HUES64 (cell line): Measurements from ENCODE around the gene UTP14C.
"Not testable (repeated sequence)": the region's sequence is repeated elsewhere in the genome, so short reads cannot be mapped to it uniquely, and the experiment has no call there.

Experiments used
- H3K27ac ChIP-seq: 2 replicates; pipeline ENCODE4 v1.7.0; 2013; ENCODE audit warnings: low read depth, low read length, inconsistent platforms
- H3K27me3 ChIP-seq: 2 replicates; pipeline ENCODE4 v1.6.1; 2013; ENCODE audit warnings: mild to moderate bottlenecking, low read length; ENCODE audit not compliant: insufficient read depth
- H3K36me3 ChIP-seq: 2 replicates; pipeline ENCODE4 v1.6.1; 2013; ENCODE audit warnings: mild to moderate bottlenecking, low read length; ENCODE audit not compliant: insufficient read depth
- H3K4me1 ChIP-seq: 2 replicates; pipeline ENCODE4 v1.6.1; 2013; ENCODE audit warnings: mild to moderate bottlenecking, low read length, moderate library complexity; ENCODE audit not compliant: insufficient read depth
- H3K4me3 ChIP-seq: 2 replicates; pipeline ENCODE4 v1.5.1; 2013; ENCODE audit warnings: mild to moderate bottlenecking, low read length, moderate library complexity
- H3K9ac ChIP-seq: 2 replicates; pipeline ENCODE4 v1.6.1; 2013; ENCODE audit warnings: mild to moderate bottlenecking, low read depth, low read length
- H3K9me3 ChIP-seq: 2 replicates; pipeline ENCODE4 v1.6.1; 2013; ENCODE audit warnings: low read depth, low read length; ENCODE audit not compliant: insufficient read depth
- WGBS: fragments of 150-250, 120-280 bp; methylation state at CpG from one replicate; pipeline ENCODE4 v1.1.7; 2013; ENCODE audit warnings: missing lambda C conversion rate; 5-methylcytosine and 5-hydroxymethylcytosine counted together

UTP14C gene

GRCh38 chr13:52025475-52026245, 1.2 kb downstream of the UTP14C start:
- H3K9ac ChIP-seq, result no peak overlapping the region
- 95% methylated on average over 8 of the region's 8 CpGs for WGBS
- H3K27me3 ChIP-seq, result no peaks in the 10 kb centered on the region
- peaks cover 88% of the 10 kb centered on the region for H3K36me3 ChIP-seq
- H3K27ac ChIP-seq, result no peak overlapping the region
- no peak overlapping the region for H3K4me3 ChIP-seq
- peaks cover 38% of the 10 kb centered on the region for H3K9me3 ChIP-seq
- no peaks in the 10 kb centered on the region for H3K4me1 ChIP-seq

- peaks cover 82% of the 10 kb centered on the region for H3K36me3 ChIP-seq
Measured at GRCh38 chr13:52026246-52026626, 1.7 kb downstream of the UTP14C start.

GRCh38 chr13:52027832-52028231, 3.3 kb downstream of the UTP14C start:
- Histone ChIP-seq H3K9me3 (peaks cover 38% of the 10 kb centered on the region), H3K9ac (no peak overlapping the region), H3K4me1 (no peaks in the 10 kb centered on the region), H3K27me3 (no peaks in the 10 kb centered on the region), H3K36me3 (peaks cover 68% of the 10 kb centered on the region), H3K4me3 (no peak overlapping the region), H3K27ac (no peak overlapping the region)
- WGBS, result 91% methylated on average over 1 of the region's 1 CpG

More at GRCh38 chr13:52026246-52026626, 1.7 kb downstream of the UTP14C start:
- no peaks in the 10 kb centered on the region for H3K27me3 ChIP-seq
- H3K9me3 ChIP-seq, result peaks cover 38% of the 10 kb centered on the region
- no peak overlapping the region for H3K27ac ChIP-seq
- H3K4me3 ChIP-seq, result no peak overlapping the region
- WGBS, result 88% methylated on average over 3 of the region's 3 CpGs
- H3K9ac ChIP-seq, result no peak overlapping the region
- H3K4me1 ChIP-seq, result no peaks in the 10 kb centered on the region

GRCh38 chr13:52029569-52029968, 5.1 kb downstream of the UTP14C start:
- 95% methylated on average over 4 of the region's 4 CpGs for WGBS

GRCh38 chr13:52030401-52030800, 5.9 kb downstream of the UTP14C start:
- WGBS, result 96% methylated on average over 6 of the region's 6 CpGs
- peaks cover 38% of the 10 kb centered on the region for H3K9me3 ChIP-seq
- not testable (repeated sequence) for H3K27me3 ChIP-seq, H3K9ac ChIP-seq, H3K4me1 ChIP-seq, H3K4me3 ChIP-seq, H3K27ac ChIP-seq
- H3K36me3 ChIP-seq, result peaks cover 44% of the 10 kb centered on the region

More at GRCh38 chr13:52029569-52029968, 5.1 kb downstream of the UTP14C start:
- H3K36me3 ChIP-seq, result peaks cover 52% of the 10 kb centered on the region
- H3K4me1 ChIP-seq, result no peaks in the 10 kb centered on the region
- H3K4me3 ChIP-seq, result no peak overlapping the region
- no peak overlapping the region for H3K9ac ChIP-seq
- H3K9me3 ChIP-seq, result peaks cover 38% of the 10 kb centered on the region
- no peak overlapping the region for H3K27ac ChIP-seq
- H3K27me3 ChIP-seq, result no peaks in the 10 kb centered on the region

GRCh38 chr13:52033039-52033438, 8.5 kb downstream of the UTP14C start:
- Histone ChIP-seq H3K27ac (no peak overlapping the region), H3K27me3 (no peaks in the 10 kb centered on the region), H3K9me3 (peaks cover 19% of the 10 kb centered on the region), H3K36me3 (peaks cover 20% of the 10 kb centered on the region), H3K4me3 (no peak overlapping the region), H3K9ac (no peak overlapping the region), H3K4me1 (no peaks in the 10 kb centered on the region)
- 97% methylated on average over 2 of the region's 2 CpGs for WGBS

- Histone ChIP-seq H3K27ac (no peak overlapping the region), H3K9me3 (peaks cover 4% of the 10 kb centered on the region), H3K36me3 (peaks cover 3% of the 10 kb centered on the region; the same call in 1 of the 2 replicates), H3K4me1 (no peaks in the 10 kb centered on the region), H3K4me3 (no peak overlapping the region), H3K27me3 (no peaks in the 10 kb centered on the region), H3K9ac (no peak overlapping the region)
- 94% methylated on average over 4 of the region's 5 CpGs for WGBS
Measured at GRCh38 chr13:52034616-52035226, 10.2 kb downstream of the UTP14C start.

GRCh38 chr13:52036037-52036436, 11.5 kb downstream of the UTP14C start:
- Histone ChIP-seq H3K9ac (no peak overlapping the region), H3K27ac (no peak overlapping the region), H3K4me1 (no peaks in the 10 kb centered on the region), H3K27me3 (no peaks in the 10 kb centered on the region), H3K36me3 (no peaks in the 10 kb centered on the region; the same call in 1 of the 2 replicates), H3K9me3 (no peaks in the 10 kb centered on the region), H3K4me3 (no peak overlapping the region)
- WGBS, result 83% methylated on average over 1 of the region's 1 CpG

- no peak overlapping the region for H3K27ac ChIP-seq
- H3K36me3 ChIP-seq, result no peaks in the 10 kb centered on the region
- no peaks in the 10 kb centered on the region for H3K4me1 ChIP-seq
- no peak overlapping the region for H3K9ac ChIP-seq
- WGBS, result 95% methylated on average over 3 of the region's 3 CpGs
- H3K27me3 ChIP-seq, result no peaks in the 10 kb centered on the region
- no peak overlapping the region for H3K4me3 ChIP-seq
- no peaks in the 10 kb centered on the region for H3K9me3 ChIP-seq
Measured at GRCh38 chr13:52043675-52044074, 19.2 kb downstream of the UTP14C start.

- Histone ChIP-seq H3K36me3 (no peaks in the 10 kb centered on the region), H3K27me3 (no peaks in the 10 kb centered on the region), H3K27ac (no peak overlapping the region), H3K4me1 (peaks cover 9% of the 10 kb centered on the region; the same call in 1 of the 2 replicates), H3K9me3 (no peaks in the 10 kb centered on the region), H3K9ac (no peak overlapping the region), H3K4me3 (no peak overlapping the region)
- WGBS, result 92% methylated on average over 3 of the region's 3 CpGs
Measured at GRCh38 chr13:52047463-52047862, 23.0 kb downstream of the UTP14C start.

- 97% methylated on average over 2 of the region's 2 CpGs for WGBS
- Histone ChIP-seq H3K9ac (no peak overlapping the region), H3K36me3 (no peaks in the 10 kb centered on the region), H3K4me3 (no peak overlapping the region), H3K9me3 (no peaks in the 10 kb centered on the region), H3K27me3 (no peaks in the 10 kb centered on the region), H3K4me1 (peaks cover 9% of the 10 kb centered on the region; the same call in 1 of the 2 replicates), H3K27ac (no peak overlapping the region)
Measured at GRCh38 chr13:52048516-52048915, 24.0 kb downstream of the UTP14C start.
